ENCODE results near the gene TP53I13. TPM values are rescaled to one million over a fixed set of nuclear protein-coding genes. Genes with fewer than 3 reads are reported as not detected.

Gene TP53I13
- total and polyA plus RNA-seq, 10 of the 15 experiments (the other 5 are each of a cell fraction or from before 2014, with no cell fraction given), result 0.31 to 45.1 (median 19.5) TPM; not detected in 1

DNA sequence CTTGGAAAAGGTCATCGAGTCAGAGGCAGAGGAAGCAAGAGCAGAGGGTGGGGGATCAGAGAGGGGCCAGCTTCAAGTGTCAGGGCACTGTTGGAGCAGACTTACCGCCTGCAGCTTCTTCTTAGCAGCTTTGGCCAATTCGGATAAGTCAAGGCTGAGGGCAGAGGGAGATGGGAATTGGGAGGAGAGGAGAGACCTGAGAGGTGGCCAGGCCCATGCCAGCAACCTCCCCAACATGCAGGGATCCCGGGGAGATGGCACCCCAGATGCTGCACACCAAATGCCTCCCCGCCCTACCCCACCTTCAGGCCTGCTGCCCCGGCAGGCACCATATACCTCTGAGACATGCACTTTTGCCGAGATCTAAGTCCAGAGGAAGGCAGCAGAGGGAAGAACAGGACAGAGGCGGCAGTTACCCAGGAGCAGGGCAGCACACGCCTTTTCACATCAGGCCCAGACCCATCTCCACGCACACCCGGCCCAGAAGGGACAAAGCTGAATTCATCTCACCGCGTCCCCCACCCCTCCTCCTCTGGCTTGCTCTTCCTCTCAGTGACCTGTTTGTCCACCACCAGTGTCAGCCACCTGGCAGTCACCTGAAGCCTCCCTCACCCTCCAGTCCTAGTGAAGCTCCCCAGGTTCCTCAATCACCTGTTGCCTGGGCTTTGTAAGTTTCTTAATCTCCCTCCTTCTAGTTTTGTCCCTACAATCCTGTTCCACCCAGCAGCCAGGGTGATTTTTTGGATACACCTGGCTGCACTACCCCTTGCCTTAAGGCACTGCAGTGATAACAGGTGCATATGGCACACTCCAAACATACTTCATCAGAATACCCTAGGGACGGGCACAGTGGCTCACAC is 10.4 kb downstream of the TP53I13 start:
- in situ Hi-C loops (cut with MboI), result no loop called here
- ChIA-PET CTCF (interaction anchor here (0.7 to 6.1 kb wide), 12 partner anchors 8 to 352 kb away, joined by 3 to 72 read pairs (median 6); partner anchors contain the start of gene ANKRD13B), SMC1A (ENCODE audit: uncharacterized antibody, unreplicated experiment) (interaction anchor here (0.9 to 2.6 kb wide), 5 partner anchors 13 to 352 kb away, joined by 3 to 14 read pairs (median 3); partner anchors contain the start of gene ANKRD13B), POLR2A (interaction anchor here (0.8 to 1.0 kb wide), 3 partner anchors 9 to 38 kb away, joined by 3 to 5 read pairs (median 3); no protein-coding TSS in a partner anchor), RAD21 (ENCODE audit: unreplicated experiment) (interaction anchor here (1.0 to 4.1 kb wide), 4 partner anchors 9 to 353 kb away, joined by 3 to 25 read pairs (median 4); no protein-coding TSS in a partner anchor)
- ATAC-seq, result no peak
- Histone ChIP-seq H3K9me3 (replicated peaks; ENCODE audit: control insufficient read depth, insufficient read depth, low read length) (no peaks in the 10 kb centered on the region), H3K9ac (ENCODE audit: control insufficient read depth, insufficient read depth, low read length) (no peak overlapping the region), H3K27ac (ENCODE audit: control insufficient read depth, insufficient read depth) (no peak overlapping the region), H4K20me1 (ENCODE audit: control insufficient read depth, insufficient read depth) (no peaks in the 10 kb centered on the region), H2AFZ (ENCODE audit: control insufficient read depth, low read depth, low read length) (no peak overlapping the region), H3K27me3 (replicated peaks in 1 of 2; ENCODE audit: control insufficient read depth in 2 of 2, insufficient read depth in 2 of 2, low read length in 1 of 2) (no peaks in the 10 kb centered on the region), H3K4me2 (ENCODE audit: control insufficient read depth, insufficient read depth) (no peak overlapping the region), H3K4me1 (ENCODE audit: control insufficient read depth, insufficient read depth, low read length) (0 out of 2 replicates have a peak, but pooled peaks cover 4% of the 10 kb centered on the region), H3K79me2 (ENCODE audit: control insufficient read depth, insufficient read depth, low read length) (no peaks in the 10 kb centered on the region), H3K4me3 (no peak overlapping the region), H3K36me3 (ENCODE audit: control insufficient read depth in 2 of 2, insufficient read depth in 2 of 2, low read length in 1 of 2) (peaks cover 8 to 23% of the 10 kb centered on the region in 2 experiments; a peak in 3 of 4 replicates)
- no peak for FAIRE-seq
- intact Hi-C loops (cut with micrococcal nuclease; ENCODE audit: unreplicated experiment), result no loop called here
- no peak for DNase-seq (ENCODE audit: low read depth, low spot score)
- WGBS (ENCODE audit: insufficient coverage, insufficient replicate concordance, low lambda C conversion rate, missing lambda C conversion rate), result 83% methylated on average over 14 of the region's 14 CpGs
- no TSS peak for BruUV-seq (replicated peaks)
- TF ChIP-seq BCLAF1 (IDR thresholded peaks at IDR 0.05) (no peak), SPI1 (IDR thresholded peaks at IDR 0.05; ENCODE audit: borderline replicate concordance, insufficient read depth, low read depth, low read length) (no peak), MXI1 (IDR thresholded peaks at IDR 0.05; ENCODE audit: low read depth, low read length) (no peak), SKIL (IDR thresholded peaks at IDR 0.05; ENCODE audit: low read depth, poor library complexity, severe bottlenecking) (no peak), TCF12 (IDR thresholded peaks at IDR 0.05; ENCODE audit: low read depth, low read length) (no peak), CEBPB (IDR thresholded peaks at IDR 0.05; ENCODE audit: borderline replicate concordance in 1 of 2, low read depth in 2 of 2, low read length in 2 of 2) (no peak), ETV6 (conservative IDR thresholded peaks at IDR 0.05 in 1 of 2, IDR thresholded peaks at IDR 0.05 in 1 of 2; ENCODE audit: borderline replicate concordance in 1 of 2, low read depth in 1 of 2) (no peak), RAD51 (IDR thresholded peaks at IDR 0.05) (no peak), RFX5 (IDR thresholded peaks at IDR 0.05; ENCODE audit: low read depth, low read length) (no peak), TCF7 (IDR thresholded peaks at IDR 0.05; ENCODE audit: borderline replicate concordance) (no peak), ZSCAN29 (IDR thresholded peaks at IDR 0.05) (no peak)
- TF ChIP-seq, protein P1, sequence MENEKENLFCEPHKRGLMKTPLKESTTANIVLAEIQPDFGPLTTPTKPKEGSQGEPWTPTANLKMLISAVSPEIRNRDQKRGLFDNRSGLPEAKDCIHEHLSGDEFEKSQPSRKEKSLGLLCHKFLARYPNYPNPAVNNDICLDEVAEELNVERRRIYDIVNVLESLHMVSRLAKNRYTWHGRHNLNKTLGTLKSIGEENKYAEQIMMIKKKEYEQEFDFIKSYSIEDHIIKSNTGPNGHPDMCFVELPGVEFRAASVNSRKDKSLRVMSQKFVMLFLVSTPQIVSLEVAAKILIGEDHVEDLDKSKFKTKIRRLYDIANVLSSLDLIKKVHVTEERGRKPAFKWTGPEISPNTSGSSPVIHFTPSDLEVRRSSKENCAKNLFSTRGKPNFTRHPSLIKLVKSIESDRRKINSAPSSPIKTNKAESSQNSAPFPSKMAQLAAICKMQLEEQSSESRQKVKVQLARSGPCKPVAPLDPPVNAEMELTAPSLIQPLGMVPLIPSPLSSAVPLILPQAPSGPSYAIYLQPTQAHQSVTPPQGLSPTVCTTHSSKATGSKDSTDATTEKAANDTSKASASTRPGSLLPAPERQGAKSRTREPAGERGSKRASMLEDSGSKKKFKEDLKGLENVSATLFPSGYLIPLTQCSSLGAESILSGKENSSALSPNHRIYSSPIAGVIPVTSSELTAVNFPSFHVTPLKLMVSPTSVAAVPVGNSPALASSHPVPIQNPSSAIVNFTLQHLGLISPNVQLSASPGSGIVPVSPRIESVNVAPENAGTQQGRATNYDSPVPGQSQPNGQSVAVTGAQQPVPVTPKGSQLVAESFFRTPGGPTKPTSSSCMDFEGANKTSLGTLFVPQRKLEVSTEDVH (IDR thresholded peaks at IDR 0.05; ENCODE audit: low read depth, partially characterized antibody), result no peak
- TF ChIP-seq, protein P2, sequence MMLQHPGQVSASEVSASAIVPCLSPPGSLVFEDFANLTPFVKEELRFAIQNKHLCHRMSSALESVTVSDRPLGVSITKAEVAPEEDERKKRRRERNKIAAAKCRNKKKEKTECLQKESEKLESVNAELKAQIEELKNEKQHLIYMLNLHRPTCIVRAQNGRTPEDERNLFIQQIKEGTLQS (IDR thresholded peaks at IDR 0.05; ENCODE audit: borderline replicate concordance, extremely low read depth, low read depth, low read length), result no peak
